Measurements from ENCODE around the gene KNDC1.

Gene KNDC1

DNA sequence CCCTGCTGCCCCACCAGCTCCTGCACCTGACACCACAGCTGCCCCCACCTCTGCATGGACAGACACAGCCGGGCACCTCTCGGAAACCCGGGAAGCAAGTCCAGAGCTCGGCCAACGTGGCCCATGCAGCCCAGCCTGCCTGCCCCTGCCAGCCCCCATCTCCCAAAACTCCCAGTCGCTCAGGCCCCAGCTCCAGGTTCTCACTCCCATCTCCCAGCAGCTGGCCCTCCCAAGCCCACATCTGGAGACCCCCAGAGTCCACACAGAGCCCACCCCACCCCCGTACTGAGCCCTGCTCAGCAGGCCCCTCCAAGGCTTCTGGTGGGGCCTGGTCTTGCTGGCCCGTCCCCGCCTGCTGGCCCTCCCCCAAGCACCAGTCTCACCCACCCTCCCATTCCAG, 37.8 kb downstream of the KNDC1 start:
- H3K4me3 ChIP-seq (ENCODE audit: low read depth, low read length), result no peak overlapping the region
- no peaks in the 10 kb centered on the region for H3K79me2 ChIP-seq (ENCODE audit: control insufficient read depth, insufficient read depth, low read length, unreplicated experiment)
- no peak overlapping the region for H2AFZ ChIP-seq (ENCODE audit: low read length, unreplicated experiment)
- no peaks in the 10 kb centered on the region for H3K36me3 ChIP-seq (ENCODE audit: insufficient read depth, low read length)
- H3K27ac ChIP-seq (ENCODE audit: low read depth, low read length), result no peak overlapping the region
- no peaks in the 10 kb centered on the region for H3K4me1 ChIP-seq (ENCODE audit: control insufficient read depth, insufficient read depth, low read length, unreplicated experiment)
- peaks cover 11% of the 10 kb centered on the region; the same call in 1 of the 2 replicates for H3K27me3 ChIP-seq (ENCODE audit: insufficient read depth, low read length)

DNA sequence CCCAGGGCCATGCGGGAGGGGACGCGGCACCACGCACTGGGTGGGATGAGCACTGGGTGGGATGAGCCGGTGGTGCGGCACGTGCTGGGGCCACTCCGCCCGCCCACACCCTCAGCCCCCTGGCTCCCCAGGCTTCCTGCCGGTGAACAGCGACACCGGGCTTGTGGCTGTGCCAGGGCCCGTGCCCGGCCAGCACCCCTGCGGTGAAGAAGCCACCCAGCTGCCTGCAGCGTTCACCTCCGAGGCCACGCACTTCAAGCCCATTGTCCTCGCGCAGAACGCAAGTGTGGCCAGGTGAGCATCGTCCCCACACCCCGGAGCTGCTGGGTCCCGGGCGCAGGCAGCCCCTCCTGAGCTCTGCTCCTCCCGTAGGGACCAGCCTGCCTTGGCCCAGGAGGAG, 38.2 kb downstream of the KNDC1 start:
- Histone ChIP-seq H2AFZ (ENCODE audit: low read length, unreplicated experiment) (no peak overlapping the region), H3K79me2 (ENCODE audit: control insufficient read depth, insufficient read depth, low read length, unreplicated experiment) (no peaks in the 10 kb centered on the region), H3K4me3 (ENCODE audit: low read depth, low read length) (no peak overlapping the region), H3K27ac (ENCODE audit: low read depth, low read length) (no peak overlapping the region), H3K36me3 (ENCODE audit: insufficient read depth, low read length) (no peaks in the 10 kb centered on the region), H3K4me1 (ENCODE audit: control insufficient read depth, insufficient read depth, low read length, unreplicated experiment) (no peaks in the 10 kb centered on the region), H3K27me3 (ENCODE audit: insufficient read depth, low read length) (peaks cover 11% of the 10 kb centered on the region; the same call in 1 of the 2 replicates)

DNA sequence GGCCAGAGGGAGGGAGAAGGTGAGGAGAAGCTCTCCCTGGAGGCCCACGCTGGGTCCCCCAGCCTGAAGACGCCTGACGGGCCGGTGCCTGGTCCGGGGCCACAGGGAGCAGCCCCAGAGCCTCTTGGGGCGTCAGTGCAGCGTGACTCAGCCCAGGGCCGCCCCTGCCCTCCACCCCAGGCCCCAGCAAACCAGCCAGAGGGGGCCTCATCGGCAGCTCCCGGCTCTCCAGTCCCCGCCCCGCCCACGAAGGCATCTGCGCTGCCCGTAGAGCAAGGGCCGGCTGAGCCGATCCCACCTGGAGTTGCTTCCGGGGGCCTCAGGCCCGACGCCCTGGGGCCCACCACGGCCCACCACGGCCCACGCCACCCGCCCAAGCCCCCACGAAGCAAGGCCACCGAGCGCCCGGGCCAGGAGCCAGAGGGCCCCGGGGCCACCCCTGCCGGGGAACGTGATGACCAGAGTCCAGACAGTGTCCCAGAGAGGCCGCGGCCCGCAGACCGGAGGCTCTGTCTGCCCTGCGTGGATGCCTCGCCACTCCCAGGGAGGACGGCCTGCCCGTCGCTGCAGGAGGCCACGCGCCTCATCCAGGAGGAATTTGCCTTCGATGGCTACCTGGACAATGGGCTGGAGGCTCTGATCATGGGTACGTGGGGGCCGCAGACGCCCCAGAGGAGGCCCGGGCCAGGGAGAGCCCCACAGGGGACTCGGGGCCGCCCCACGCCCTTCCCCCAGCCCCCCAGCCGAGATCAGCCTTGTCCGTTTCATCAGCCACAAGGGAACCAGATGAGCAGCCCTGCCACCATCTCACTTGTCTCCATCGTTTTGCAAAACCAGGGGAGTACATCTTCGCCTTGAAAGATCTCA, 38.8 kb downstream of the KNDC1 start:
- Histone ChIP-seq H2AFZ (ENCODE audit: low read length, unreplicated experiment) (no peak overlapping the region), H3K4me1 (ENCODE audit: control insufficient read depth, insufficient read depth, low read length, unreplicated experiment) (no peaks in the 10 kb centered on the region), H3K36me3 (ENCODE audit: insufficient read depth, low read length) (no peaks in the 10 kb centered on the region), H3K79me2 (ENCODE audit: control insufficient read depth, insufficient read depth, low read length, unreplicated experiment) (no peaks in the 10 kb centered on the region), H3K27me3 (ENCODE audit: insufficient read depth, low read length) (peaks cover 5% of the 10 kb centered on the region; the same call in 1 of the 2 replicates), H3K4me3 (ENCODE audit: low read depth, low read length) (no peak overlapping the region), H3K27ac (ENCODE audit: low read depth, low read length) (no peak overlapping the region)

DNA sequence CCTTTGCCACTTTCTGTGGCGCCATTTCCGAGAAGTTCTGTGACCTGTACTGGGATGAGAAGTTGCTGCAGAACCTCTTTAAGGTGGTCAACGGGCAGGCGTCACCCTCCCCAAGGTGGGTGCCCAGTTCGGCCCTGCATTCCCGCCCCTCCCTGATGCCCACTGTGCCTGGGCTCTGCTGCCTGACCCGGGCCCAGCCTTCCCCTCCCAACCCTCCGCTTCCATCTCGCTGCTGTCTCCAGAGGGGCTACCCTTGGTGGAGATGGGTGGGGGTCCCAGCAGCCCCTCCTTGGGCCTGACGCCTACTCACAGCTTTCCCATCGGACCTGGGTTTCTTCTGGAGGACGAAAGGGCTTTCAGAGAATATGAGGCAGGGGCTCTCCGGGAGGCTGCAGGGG, 39.5 kb downstream of the KNDC1 start:
- no peaks in the 10 kb centered on the region for H3K36me3 ChIP-seq (ENCODE audit: insufficient read depth, low read length)
- H3K27me3 ChIP-seq (ENCODE audit: insufficient read depth, low read length), result 0 out of 2 replicates have a peak, but pooled peaks cover 4% of the 10 kb centered on the region
- no peaks in the 10 kb centered on the region for H3K4me1 ChIP-seq (ENCODE audit: control insufficient read depth, insufficient read depth, low read length, unreplicated experiment)
- no peaks in the 10 kb centered on the region for H3K79me2 ChIP-seq (ENCODE audit: control insufficient read depth, insufficient read depth, low read length, unreplicated experiment)
- no peak overlapping the region for H3K27ac ChIP-seq (ENCODE audit: low read depth, low read length)
- H3K4me3 ChIP-seq (ENCODE audit: low read depth, low read length), result no peak overlapping the region
- no peak overlapping the region for H2AFZ ChIP-seq (ENCODE audit: low read length, unreplicated experiment)

DNA sequence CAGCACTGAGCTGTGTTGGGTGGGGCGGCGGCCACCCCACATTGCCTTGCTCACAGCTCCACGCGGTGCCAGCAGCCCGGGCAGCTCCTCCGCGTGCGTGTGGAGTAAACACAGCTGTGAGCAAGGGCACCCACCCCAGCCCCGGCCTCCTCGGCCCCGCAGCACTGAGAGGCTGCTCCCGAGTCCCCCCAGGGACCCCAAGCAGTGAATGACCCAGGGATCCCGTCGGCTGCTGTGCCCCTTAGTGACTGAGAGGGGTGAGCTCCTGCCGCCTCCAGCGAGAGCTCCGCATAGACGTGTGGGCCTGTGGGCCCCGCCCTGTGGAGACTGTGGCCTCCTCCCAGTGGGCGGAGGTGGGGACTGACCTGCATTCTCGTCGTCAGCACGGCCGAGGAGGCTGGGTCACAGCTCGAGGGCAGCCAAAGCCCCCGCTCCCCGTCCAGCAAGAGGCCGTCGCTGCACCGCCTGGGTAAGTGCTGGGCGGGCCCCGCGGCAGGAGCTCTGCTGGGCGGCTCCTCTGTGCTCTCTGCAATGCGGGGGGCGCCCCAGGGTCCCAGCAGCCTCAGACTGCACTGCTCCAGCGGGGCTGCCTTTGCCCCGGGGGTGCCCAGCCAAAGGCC, 40.1 kb downstream of the KNDC1 start:
- H3K27ac ChIP-seq (ENCODE audit: low read depth, low read length), result no peak overlapping the region
- no peaks in the 10 kb centered on the region for H3K79me2 ChIP-seq (ENCODE audit: control insufficient read depth, insufficient read depth, low read length, unreplicated experiment)
- no peak overlapping the region for H2AFZ ChIP-seq (ENCODE audit: low read length, unreplicated experiment)
- no peaks in the 10 kb centered on the region for H3K4me1 ChIP-seq (ENCODE audit: control insufficient read depth, insufficient read depth, low read length, unreplicated experiment)
- H3K4me3 ChIP-seq (ENCODE audit: low read depth, low read length), result no peak overlapping the region
- no peaks in the 10 kb centered on the region for H3K27me3 ChIP-seq (ENCODE audit: insufficient read depth, low read length)
- no peaks in the 10 kb centered on the region for H3K36me3 ChIP-seq (ENCODE audit: insufficient read depth, low read length)

DNA sequence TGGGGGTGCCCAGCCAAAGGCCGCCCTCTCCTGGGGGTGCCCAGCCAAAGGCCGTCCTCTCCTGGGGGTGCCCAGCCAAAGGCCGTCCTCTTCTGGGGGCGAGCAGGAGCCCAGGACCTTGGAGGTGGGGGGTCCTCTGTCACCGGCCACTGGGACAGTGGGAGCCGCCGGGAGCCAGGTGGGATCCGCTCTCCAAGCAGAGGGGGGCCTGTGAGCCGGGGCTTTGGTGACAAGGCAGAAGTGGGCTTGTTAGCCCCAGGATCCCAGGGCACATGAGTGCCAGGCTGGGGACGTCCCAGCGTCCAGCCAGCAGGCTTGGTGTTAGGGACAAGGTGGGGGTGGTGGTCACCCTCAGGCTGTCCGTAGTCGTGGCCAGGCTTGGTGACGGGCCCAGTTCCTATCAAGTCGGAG, 40.6 kb downstream of the KNDC1 start:
- H3K79me2 ChIP-seq (ENCODE audit: control insufficient read depth, insufficient read depth, low read length, unreplicated experiment), result no peaks in the 10 kb centered on the region
- no peak overlapping the region for H2AFZ ChIP-seq (ENCODE audit: low read length, unreplicated experiment)
- no peaks in the 10 kb centered on the region for H3K4me1 ChIP-seq (ENCODE audit: control insufficient read depth, insufficient read depth, low read length, unreplicated experiment)
- no peak overlapping the region for H3K27ac ChIP-seq (ENCODE audit: low read depth, low read length)
- H3K27me3 ChIP-seq (ENCODE audit: insufficient read depth, low read length), result no peaks in the 10 kb centered on the region
- no peaks in the 10 kb centered on the region for H3K36me3 ChIP-seq (ENCODE audit: insufficient read depth, low read length)
- no peak overlapping the region for H3K4me3 ChIP-seq (ENCODE audit: low read depth, low read length)

DNA sequence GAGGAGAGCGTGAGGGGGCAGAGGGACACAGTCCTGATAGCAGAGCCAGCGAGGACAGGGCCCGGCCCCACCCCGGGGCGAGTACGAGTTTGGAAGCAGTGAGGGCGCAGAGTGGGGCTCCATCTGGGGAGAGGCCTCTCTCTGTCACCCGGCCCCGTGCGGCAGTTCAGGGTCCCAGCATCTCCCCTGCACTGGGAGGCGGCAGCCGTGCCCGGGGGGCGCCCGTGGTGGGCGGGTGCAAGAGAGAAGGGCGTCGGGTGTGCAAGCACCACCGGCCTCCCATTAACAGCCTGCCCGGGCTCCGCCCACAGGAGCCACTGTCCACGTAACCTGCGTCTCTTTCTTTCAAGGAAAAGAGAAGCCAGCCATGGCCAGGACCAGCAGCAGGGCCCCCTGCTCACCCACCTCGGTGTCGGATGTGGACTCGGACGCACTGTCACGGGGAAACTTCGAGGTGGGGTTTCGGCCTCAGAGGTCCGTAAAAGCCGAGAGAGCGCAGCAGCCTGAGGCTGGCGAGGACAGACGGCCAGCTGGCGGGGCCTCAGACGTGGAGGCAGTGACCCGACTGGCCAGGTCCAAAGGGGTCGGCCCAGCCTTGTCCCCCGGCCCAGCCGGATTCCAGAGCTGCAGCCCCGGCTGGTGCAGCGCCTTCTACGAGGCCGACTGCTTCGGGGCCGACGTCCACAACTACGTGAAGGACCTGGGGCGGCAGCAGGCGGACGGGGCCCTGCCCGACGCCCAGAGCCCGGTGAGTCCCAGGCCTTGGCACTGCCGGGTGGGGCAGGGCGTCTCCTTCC, 41.3 kb downstream of the KNDC1 start:
- Histone ChIP-seq H3K4me3 (ENCODE audit: low read depth, low read length) (no peak overlapping the region), H2AFZ (ENCODE audit: low read length, unreplicated experiment) (no peak overlapping the region), H3K27ac (ENCODE audit: low read depth, low read length) (no peak overlapping the region), H3K27me3 (ENCODE audit: insufficient read depth, low read length) (no peaks in the 10 kb centered on the region), H3K36me3 (ENCODE audit: insufficient read depth, low read length) (no peaks in the 10 kb centered on the region), H3K4me1 (ENCODE audit: control insufficient read depth, insufficient read depth, low read length, unreplicated experiment) (no peaks in the 10 kb centered on the region), H3K79me2 (ENCODE audit: control insufficient read depth, insufficient read depth, low read length, unreplicated experiment) (no peaks in the 10 kb centered on the region)

DNA sequence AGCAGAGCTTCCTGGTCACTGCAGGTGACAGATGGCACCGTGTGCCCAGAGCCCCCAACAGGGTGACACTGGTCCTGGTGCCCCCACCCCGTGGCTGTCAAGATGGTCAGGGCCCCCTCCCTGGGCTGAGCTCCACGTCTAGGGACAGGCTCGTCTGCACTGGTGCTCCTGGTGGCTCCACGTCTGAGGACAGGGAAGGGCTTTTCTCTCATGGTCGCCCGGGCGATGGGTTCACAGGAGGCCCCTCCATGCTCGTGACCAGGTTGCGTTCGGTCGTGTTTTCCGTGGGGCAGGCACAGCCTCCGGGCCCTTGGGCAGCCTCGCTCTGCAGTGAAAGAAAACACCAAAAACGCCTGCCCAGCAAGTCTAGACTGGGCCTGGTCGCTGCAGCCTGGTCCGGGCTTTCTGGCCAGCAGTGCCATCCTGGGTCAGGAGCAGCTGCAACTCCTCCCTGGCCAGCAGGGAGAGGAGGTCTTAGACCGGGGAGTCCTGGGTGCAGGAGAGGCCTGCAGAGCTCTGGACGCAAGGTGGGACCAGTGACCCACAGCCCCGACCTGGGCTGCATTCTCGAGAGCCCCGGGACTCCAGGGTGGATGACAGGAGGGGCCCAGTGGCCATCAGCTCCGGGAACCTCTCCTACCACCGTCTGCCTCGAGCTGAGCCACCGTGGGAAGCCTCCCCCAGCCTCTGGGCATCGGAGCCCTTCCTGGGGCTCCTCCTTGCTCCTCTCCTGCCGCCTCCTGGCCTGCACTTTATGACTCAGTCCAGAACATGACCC, 42.1 kb downstream of the KNDC1 start:
- Histone ChIP-seq H3K4me3 (ENCODE audit: low read depth, low read length) (no peak overlapping the region), H3K79me2 (ENCODE audit: control insufficient read depth, insufficient read depth, low read length, unreplicated experiment) (no peaks in the 10 kb centered on the region), H2AFZ (ENCODE audit: low read length, unreplicated experiment) (no peak overlapping the region), H3K27ac (ENCODE audit: low read depth, low read length) (no peak overlapping the region), H3K4me1 (ENCODE audit: control insufficient read depth, insufficient read depth, low read length, unreplicated experiment) (no peaks in the 10 kb centered on the region), H3K27me3 (ENCODE audit: insufficient read depth, low read length) (no peaks in the 10 kb centered on the region), H3K36me3 (ENCODE audit: insufficient read depth, low read length) (no peaks in the 10 kb centered on the region)

DNA sequence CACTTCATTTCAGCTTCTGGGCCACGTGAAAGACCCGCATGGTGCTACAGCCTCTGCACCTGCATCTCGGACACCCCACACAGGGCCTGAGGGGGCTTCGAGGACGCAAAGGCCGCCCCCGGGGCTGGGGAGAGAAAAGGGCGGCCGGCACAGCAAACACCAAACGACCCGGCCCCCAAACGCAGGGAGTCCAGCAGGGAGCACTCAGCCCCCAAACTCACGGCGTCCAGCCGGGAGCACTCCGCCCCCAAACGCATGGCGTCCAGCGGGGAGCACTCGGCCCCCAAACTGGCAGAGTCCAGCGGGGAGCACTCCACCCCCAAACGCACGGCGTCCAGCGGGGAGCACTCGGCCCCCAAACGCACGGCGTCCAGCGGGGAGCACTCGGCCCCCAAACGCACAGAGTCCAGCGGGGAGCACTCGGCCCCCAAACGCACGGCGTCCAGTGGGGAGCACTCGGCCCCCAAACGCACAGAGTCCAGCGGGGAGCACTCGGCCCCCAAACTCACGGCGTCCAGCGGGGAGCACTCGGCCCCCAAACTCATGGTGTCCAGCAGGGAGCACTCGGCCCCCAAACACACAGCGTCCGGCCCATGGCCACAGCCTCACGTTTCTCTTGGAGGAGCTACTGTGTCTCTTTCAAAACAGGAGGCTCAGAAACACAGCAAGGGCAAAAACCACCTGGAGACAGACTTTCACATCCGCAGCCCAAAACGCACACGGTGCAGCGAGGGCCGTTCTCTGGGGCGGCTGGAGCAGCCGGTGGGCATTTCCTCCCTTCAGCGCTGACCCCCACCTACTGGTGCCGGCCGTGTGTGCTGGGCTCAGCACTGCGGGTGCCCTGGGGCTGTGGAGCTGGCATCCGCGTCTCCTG, 43.0 kb downstream of the KNDC1 start:
- no peaks in the 10 kb centered on the region for H3K36me3 ChIP-seq (ENCODE audit: insufficient read depth, low read length)
- H3K4me1 ChIP-seq (ENCODE audit: control insufficient read depth, insufficient read depth, low read length, unreplicated experiment), result no peaks in the 10 kb centered on the region
- H3K79me2 ChIP-seq (ENCODE audit: control insufficient read depth, insufficient read depth, low read length, unreplicated experiment), result no peaks in the 10 kb centered on the region
- H3K27ac ChIP-seq (ENCODE audit: low read depth, low read length), result no peak overlapping the region
- no peaks in the 10 kb centered on the region for H3K27me3 ChIP-seq (ENCODE audit: insufficient read depth, low read length)
- no peak overlapping the region for H2AFZ ChIP-seq (ENCODE audit: low read length, unreplicated experiment)
- H3K4me3 ChIP-seq (ENCODE audit: low read depth, low read length), result no peak overlapping the region
